H1 (cell line): ENCODE results near the gene NHS. TPM values are rescaled to one million over a fixed set of nuclear protein-coding genes. Genes with fewer than 3 reads are reported as not detected.

Source experiments
- CBX8 ChIP-seq: fragments of 300-800, 300-1000 bp; sonication (generic); IDR thresholded peaks from 2 replicates; pipeline ENCODE4 v1.7.1; 2016; ENCODE audit warnings: low read depth, low read length, borderline replicate concordance
- CEBPB ChIP-seq: IDR thresholded peaks from 2 replicates; pipeline ENCODE4 v1.6.1; 2012; ENCODE audit warnings: low read depth, low read length
- CHD2 ChIP-seq: IDR thresholded peaks from 2 replicates; pipeline ENCODE4 v1.6.1; 2012; ENCODE audit warnings: low read length, improper control_type of control experiment
- CHD7 ChIP-seq: fragments of 300-600 bp; sonication (generic); IDR thresholded peaks from 2 replicates; pipeline ENCODE4 v1.7.1; 2012; ENCODE audit warnings: low read length, moderate library complexity, mild to moderate bottlenecking, inconsistent platforms; ENCODE audit not compliant: insufficient replicate concordance
- EP300 ChIP-seq, 2 experiments: IDR thresholded peaks; 1 replicate in 1 of 2; 2 replicates in 1 of 2; pipeline ENCODE4 v1.6.1; 2011 to 2012; ENCODE audit warnings: low read depth in 2 of 2, low read length in 2 of 2, mild to moderate bottlenecking in 2 of 2, borderline replicate concordance in 1 of 2, inconsistent platforms in 1 of 2, moderate library complexity in 1 of 2
- POU5F1 ChIP-seq: IDR thresholded peaks from 2 replicates; pipeline ENCODE4 v1.6.1; 2011; ENCODE audit warnings: low read depth, mild to moderate bottlenecking, low read length, moderate library complexity
- RFX5 ChIP-seq: IDR thresholded peaks from 2 replicates; pipeline ENCODE4 v1.6.1; 2011; ENCODE audit warnings: low read depth, low read length, improper control_type of control experiment, borderline replicate concordance
- polyA plus RNA-seq, 7 experiments: library from polyadenylated mRNA; depleted of rRNA in 3 of 7; stranded (reverse) in 5 of 7; unstranded in 2 of 7; fragments of >200 nt in 5 of 7; fragments of 200-250 nt in 2 of 7; gene quantifications; 1 replicate in 5 of 7; 2 replicates in 1 of 7; 4 replicates in 1 of 7; pipeline versions ENCODE4 v1.2.1 to v1.2.3, GENCODE V29; 2011 to 2013; ENCODE audit warnings: missing spikeins in 2 of 7, mixed read lengths in 2 of 7
- total RNA-seq: library from RNA; stranded (reverse); fragmentation: NEBNext Ultra II Directional; extraction: Animal tissue kit (Norgen Biotek cat#: 25700); gene quantifications from 2 replicates; pipeline ENCODE4 v1.2.1, GENCODE V29; 2021

The NHS gene
- total and polyA plus RNA-seq, 2 of the 8 experiments (the other 6 are each of a cell fraction or from before 2014, with no cell fraction given), result 2.2 to 6.7 TPM

- TF ChIP-seq CHD7 (no peak), EP300 (IDR thresholded peaks at IDR 0.05; ENCODE audit: borderline replicate concordance in 1 of 2, low read depth in 2 of 2, low read length in 2 of 2) (no peak), CHD2 (no peak), CEBPB (no peak), POU5F1 (no peak), RFX5 (no peak), CBX8 (no peak)
These were observed 2.9 kb upstream of the NHS start (continued) for GRCh38 chrX:17372052-17372451.
